Stimulated activated CD8-positive, alpha-beta memory T cell treated with anti-CD3 and anti-CD28 coated beads, Interleukin-7, amount 100 ng/mL, for 1 hour (primary cell): ENCODE measurements around the gene TFRC.
"Not testable (repeated sequence)": the region's sequence is repeated elsewhere in the genome, so short reads cannot be mapped to it uniquely, and the experiment has no call there.

Experiments
- DNase-seq, 2 donors: peaks; one replicate each; pipeline ENCODE4 v3.0.0-alpha.2; 2020; ENCODE audit warnings: low read depth in 2 of 2

Gene TFRC

DNA sequence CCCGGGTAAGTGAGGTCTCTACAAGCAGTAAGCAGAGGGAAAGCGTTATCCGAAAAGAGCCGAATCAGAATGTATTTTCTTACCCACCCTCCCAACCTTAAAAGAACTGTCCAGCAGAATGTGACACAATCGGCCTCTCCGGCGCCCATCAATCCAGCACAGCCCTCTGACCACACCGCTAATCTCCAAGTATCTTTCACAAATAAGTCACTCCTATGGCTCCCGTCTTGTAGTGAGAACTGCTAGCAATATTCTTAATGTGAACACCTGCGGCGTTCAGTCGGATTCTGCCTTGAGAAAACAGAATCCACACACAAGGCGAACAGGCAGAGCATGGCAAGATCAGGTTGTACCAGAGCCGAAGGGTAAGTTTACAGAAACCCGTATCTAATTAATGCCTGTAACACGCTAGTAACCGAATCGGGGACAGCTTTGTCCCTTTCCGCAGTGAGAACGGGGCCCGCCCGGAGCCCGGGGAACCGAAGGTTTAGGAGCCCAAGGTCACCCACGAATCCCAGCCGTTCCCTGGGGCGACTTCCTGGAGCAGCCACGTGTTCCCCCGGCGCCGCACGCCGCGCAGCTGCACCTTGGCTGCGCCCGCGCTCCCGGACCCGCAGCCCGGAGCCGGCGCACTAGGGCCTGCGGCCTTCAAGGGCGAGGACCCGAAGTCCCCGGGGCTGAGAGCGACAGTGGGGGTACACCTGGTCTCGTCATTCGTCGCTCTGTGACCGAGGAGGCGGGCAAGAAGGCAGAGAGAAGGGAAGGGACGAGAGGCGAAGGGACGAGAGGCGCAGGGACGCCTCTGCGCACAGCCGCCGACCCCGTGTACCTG lies 672 bp downstream of the TFRC start:
- DNase-seq: peak; percentile 9 to 21

DNA sequence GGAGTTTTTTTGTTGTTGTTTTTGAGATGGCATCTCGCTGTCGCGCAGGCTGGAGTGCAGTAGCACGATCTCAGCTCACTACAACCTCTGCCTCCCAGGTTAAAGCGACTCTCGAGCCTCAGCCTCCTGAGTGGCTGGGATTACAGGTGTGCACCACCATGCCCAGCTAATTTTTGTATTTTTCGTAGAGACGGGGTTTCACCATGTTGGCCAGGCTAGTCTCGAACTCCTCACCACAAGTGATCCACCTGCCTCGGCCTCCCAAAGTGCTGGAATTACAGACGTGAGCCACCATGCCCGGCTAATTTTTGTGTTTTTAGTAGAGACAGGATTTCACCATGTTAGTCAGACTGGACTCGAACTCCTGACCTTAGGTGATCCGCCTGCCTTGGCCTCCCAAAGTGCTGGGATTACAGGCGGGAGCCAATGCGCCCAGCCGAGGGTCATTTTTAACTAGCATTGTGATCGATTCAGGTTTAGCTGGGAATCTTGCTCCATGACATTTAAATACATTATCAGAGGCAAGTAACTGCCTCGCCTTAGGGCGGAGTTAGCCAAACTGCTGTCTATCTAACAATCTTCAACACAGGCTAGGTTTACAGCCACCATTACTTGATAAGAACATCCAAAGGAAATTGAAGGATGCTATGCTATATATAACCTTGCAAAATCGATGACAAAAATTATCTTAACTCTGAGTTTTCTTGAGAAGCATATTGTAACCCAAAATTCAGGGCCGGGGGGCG lies 1.6 kb downstream of the TFRC start:
- DNase-seq: not testable (repeated sequence)

DNA sequence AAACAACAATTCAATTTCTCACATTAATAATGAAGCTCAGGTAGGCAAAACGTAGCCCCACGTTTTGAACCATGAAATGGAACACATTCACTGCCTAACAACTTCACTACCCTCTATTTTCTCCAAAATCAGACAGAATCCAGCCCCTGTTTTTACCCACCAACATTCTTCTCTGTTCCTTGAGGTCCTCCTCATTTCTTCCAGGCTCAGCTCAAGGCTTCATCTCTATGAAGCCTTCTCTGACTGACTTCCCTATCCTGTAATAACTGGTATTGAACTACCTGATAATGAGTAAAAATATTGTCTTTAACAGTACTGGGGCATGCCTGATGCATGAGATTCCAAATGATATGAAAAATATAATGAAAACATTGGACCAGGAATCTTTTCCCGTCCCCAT lies 2.2 kb downstream of the TFRC start:
- DNase-seq: no peak

- no peak for DNase-seq
Measured at GRCh38 chr3:196075013-196075412, 6.9 kb downstream of the TFRC start.

GRCh38 chr3:196073255-196073753 lies 8.6 kb downstream of the TFRC start:
- peak; percentile 33 to 41 for DNase-seq

DNA sequence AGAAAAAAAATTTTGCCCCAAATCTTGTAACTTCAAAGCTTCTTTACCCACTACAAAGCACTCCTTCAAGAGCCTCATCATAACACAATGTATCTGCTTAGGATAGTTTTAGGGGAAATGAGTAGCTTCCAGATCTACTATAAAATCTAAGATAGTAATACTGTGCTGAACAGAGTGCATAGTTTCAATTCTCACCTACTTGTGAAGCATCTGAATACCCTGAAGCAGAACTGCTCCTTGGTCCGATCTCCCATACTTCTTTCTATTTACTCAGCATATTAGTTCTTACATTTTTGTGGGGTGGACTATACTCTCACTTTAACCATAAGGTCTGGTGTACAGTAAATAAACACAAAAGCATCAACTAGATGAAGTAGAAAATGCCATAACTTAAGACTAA lies 9.6 kb downstream of the TFRC start:
- DNase-seq: no peak

- not testable (repeated sequence) for DNase-seq
Measured at GRCh38 chr3:196068812-196069211, 13.1 kb downstream of the TFRC start.

DNA sequence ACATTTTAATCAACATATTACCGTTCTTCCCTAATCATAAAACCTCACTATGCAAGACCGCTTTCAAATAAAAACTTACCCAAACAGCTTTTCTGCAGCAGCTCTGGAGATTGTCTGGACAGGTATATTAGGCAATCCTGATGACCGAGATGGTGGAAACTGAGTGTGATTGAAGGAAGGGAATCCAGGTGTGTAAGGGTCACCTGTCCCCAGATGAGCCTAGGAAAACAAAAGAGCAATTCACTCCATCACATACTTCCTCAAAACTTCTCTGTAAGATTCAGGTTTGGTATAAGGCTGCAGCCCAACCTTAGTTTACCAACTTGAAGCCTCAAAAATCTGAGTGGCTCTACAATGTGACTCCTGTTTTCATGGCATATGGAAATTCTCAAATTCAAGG lies 14.5 kb downstream of the TFRC start:
- no peak for DNase-seq

- DNase-seq: no peak
Measured at GRCh38 chr3:196063971-196064370, 17.9 kb downstream of the TFRC start.

DNA sequence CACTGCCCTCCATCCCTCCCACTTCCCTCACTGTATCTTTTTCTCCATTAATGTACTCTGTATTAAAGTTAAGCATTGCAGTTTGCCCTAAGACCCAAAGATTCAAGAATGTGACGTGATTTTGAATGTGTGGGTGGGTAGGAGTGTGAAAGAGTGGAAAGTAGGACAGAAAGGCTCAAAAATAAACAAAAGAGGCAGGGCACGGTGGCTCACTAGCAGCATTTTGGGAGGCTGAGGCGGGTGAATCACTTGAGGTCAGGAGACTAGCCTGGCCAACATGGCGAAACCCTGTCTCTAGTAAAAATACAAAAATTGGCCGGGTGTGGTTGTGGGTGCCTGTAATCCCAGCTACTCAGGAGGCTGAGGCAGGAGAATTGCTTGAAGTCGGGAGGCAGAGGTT lies 18.4 kb downstream of the TFRC start:
- DNase-seq: no peak

GRCh38 chr3:196063049-196063448 lies 18.8 kb downstream of the TFRC start:
- no peak for DNase-seq

DNA sequence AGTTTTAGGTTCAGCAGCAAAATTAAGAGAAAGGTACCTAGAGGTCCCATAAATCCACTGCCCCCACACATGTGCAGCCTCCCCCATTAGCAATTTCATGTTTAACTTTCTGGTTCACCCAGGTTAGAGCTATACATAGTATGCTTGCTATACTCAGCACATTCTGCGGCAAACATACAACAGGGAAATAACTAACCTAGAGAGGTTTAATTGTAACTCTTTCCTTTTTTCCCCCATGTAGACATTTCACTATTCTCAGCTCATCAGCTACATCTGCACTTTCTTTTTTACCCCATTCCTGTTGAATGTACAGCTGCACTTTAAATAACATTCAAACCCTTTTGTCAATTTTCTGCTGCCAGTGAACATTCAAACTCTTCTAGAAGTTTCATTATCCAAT lies 21.1 kb downstream of the TFRC start:
- DNase-seq: no peak

DNA sequence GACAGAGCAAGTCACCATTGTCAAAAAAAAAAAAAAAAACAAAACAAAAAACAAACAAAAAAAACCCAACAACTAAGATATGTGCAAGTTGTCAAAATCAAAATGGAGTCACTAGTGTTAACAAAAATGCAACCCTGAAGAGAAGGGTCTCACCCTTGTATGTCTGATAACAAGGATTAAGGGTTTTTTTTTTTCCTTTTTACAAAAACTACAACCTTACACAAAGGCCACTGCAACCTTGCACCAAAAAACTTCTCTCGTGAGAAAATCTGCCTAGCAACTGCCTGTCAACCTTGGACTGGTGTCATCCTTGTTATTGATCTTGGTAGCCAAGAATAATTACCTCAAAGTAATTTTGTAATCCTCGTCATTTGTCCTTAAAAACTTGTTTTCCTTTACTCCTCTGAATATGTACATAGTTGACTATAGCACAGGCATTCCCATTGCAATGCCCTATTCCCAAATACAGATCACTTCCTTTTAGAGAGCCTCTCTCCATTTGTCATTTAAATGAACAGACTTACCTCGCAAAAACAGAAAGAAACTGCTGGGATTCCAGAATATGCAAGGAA lies 24.0 kb downstream of the TFRC start:
- DNase-seq: no peak

DNA sequence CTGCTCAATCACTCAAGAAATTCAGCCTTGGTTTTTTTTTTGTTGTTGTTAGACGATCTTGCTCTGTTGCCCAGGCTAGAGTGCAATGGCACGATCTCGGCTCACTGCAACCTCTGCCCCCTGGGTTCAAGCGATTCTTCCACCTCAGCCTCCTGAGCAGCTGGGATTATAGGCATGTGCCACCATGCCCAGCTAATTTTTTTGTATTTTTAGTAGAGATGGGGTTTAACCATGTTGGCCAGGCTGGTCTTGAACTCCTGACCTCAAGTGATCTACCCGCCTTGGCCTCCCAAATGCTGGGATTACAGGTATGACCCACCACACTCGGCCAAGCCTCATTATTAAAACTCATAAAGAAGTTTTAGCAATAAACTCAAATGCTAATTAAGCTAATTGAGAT lies 25.5 kb downstream of the TFRC start:
- not testable (repeated sequence) for DNase-seq

GRCh38 chr3:196055683-196056270 lies 26.1 kb downstream of the TFRC start:
- DNase-seq: no peak

GRCh38 chr3:196055240-196055639 lies 26.6 kb downstream of the TFRC start:
- no peak for DNase-seq

DNA sequence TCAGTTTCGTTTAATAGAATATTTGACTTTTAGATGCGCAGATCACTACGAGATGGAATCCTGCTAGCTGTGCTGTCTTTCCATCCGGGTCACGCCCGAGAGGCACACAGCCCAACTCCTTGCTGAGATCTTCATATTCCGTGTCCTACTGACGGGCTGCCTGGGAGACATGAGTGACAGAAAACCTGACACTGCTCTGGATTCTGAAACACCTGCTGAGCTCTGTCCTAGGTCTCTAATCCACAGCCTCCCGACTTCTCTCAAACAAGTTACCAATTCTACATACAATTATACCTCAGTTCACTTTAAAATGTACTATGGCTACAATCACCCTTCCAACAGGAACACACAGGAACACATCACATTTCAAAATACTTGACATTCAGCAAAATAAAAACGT lies 27.2 kb downstream of the TFRC start:
- no peak for DNase-seq

- no peak for DNase-seq
Measured at GRCh38 chr3:196053487-196053886, 28.4 kb downstream of the TFRC start.

DNA sequence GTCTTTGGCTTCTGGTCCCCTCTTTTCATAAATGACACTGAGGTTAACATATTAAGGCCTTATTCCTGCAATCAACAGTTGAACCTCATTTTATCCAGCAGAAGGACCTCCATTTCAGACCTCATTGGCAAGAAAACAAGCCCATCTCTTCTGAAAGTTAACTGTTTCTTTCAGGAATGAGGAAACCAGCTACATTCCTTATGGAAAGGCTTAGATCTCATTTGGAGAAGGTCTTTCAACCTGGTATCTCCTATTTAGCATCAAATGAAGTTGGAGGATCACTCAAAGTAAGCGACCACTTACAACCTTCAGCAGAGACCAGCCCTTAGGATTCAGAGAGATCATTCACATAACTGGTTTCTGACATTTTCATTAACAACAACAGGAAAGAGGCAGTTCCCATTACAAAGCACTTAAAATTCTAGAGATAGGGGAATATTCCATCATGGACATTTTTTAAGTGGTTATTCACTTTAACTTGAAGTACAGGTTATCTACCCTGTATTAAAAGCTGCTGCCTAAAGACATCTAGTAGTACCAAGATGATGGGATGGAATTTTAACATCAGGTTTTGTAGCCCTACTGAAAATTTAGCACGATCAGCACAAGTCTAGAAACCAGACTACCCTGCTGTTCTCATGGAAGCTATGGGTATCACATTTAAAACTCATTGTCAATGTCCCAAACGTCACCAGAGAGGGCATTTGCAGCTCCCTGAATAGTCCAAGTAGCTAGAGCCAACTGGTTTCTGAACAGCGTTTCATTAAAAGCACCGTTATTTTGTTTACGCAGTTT lies 30.4 kb downstream of the TFRC start:
- no peak for DNase-seq

DNA sequence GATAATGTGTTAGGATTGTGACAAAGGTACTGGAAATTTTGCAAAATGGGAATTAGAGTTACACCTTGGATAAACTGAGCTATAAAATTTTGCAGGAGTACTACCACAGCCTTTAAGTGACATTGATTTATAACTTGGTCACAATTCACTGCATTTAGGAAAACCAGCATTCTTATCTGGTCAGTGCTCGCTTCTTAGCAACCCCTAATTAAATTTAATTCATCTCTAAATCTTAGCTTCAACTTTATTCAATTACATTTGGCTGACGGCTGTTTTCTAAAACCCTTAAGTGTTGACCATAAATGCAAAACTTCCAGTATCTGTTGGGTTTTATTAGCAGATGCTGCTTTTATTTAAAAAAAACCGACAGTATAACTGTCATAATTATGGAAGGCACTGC lies 31.3 kb downstream of the TFRC start:
- no peak for DNase-seq

GRCh38 chr3:196049653-196050052 lies 32.2 kb downstream of the TFRC start:
- no peak for DNase-seq
